NB4 (cell line): Measurements from ENCODE around the gene CDC42EP2.

Experiments
- DNase-seq: peaks from one replicate; pipeline ENCODE4 v3.0.0; 2010; ENCODE audit warnings: low read depth
- H3K4me3 ChIP-seq: one replicate; pipeline ENCODE4 v1.5.1; 2011; ENCODE audit warnings: mild to moderate bottlenecking, low read depth, low read length, moderate library complexity
- MYC ChIP-seq: IDR thresholded peaks from 2 replicates; pipeline ENCODE4 v1.6.1; 2011; ENCODE audit warnings: low read depth, low read length
- POLR2A ChIP-seq: IDR thresholded peaks from 2 replicates; pipeline ENCODE4 v1.6.1; 2011; ENCODE audit warnings: mild to moderate bottlenecking; ENCODE audit not compliant: insufficient read length; ENCODE audit errors: extremely low read depth
- TF ChIP-seq, protein P1 (sequence below): IDR thresholded peaks from 2 replicates; pipeline ENCODE4 v1.6.1; 2011; ENCODE audit warnings: low read depth, low read length
- TF ChIP-seq, protein P2 (sequence below): IDR thresholded peaks from one replicate; pipeline ENCODE4 v1.5.1; 2012; ENCODE audit warnings: low read depth, low read length

The CDC42EP2 gene

DNA sequence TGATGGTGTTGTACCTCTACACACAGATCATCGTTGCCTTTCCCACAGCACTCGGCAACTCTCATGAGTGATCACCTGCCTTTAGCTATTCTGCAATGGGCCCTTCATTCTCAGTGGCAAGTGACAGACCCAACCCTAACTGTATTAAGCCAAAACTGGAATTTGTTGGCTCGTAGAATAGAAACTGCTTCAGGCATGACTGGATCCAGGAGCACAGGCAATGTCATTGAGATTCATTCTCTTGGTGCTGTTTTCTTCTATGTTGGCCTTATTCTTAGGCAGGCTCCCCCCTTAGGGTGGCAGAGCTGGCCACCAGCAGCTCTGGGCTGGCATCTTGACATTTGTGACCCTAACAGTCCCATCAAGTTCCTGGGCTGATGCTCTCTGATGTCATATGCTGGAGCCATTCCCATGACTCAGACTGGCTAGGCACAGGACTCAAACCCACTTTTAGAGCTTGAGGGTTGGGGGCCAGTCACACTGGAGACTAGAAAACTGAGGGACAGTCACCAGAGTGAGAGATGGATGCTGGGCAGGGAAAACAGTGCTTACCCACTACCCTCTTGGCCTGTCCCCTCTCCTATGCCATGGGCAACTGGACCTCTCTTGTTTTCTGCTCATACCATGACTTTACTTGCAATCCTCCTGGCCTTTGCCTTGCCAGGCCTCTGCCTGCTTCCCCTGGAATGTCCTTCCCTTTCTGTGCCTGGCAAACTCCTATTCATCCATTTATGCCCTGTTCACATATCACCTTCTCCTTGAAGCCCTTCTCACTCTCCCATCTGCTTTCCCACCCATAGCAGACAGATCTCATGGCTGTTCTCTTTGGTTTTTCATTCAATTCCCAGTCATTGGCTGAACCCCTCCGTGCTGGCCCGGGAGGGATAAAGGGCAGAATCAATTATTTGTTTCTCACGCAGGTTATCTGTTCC is 7.1 kb upstream of the CDC42EP2 start:
- no peak for DNase-seq
- no peak overlapping the region for H3K4me3 ChIP-seq
- TF ChIP-seq MYC, result no peak
- TF ChIP-seq, protein P1, sequence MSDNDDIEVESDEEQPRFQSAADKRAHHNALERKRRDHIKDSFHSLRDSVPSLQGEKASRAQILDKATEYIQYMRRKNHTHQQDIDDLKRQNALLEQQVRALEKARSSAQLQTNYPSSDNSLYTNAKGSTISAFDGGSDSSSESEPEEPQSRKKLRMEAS, result no peak
- TF ChIP-seq POLR2A, result no peak
- TF ChIP-seq, protein P2, sequence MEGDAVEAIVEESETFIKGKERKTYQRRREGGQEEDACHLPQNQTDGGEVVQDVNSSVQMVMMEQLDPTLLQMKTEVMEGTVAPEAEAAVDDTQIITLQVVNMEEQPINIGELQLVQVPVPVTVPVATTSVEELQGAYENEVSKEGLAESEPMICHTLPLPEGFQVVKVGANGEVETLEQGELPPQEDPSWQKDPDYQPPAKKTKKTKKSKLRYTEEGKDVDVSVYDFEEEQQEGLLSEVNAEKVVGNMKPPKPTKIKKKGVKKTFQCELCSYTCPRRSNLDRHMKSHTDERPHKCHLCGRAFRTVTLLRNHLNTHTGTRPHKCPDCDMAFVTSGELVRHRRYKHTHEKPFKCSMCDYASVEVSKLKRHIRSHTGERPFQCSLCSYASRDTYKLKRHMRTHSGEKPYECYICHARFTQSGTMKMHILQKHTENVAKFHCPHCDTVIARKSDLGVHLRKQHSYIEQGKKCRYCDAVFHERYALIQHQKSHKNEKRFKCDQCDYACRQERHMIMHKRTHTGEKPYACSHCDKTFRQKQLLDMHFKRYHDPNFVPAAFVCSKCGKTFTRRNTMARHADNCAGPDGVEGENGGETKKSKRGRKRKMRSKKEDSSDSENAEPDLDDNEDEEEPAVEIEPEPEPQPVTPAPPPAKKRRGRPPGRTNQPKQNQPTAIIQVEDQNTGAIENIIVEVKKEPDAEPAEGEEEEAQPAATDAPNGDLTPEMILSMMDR, result no peak

DNA sequence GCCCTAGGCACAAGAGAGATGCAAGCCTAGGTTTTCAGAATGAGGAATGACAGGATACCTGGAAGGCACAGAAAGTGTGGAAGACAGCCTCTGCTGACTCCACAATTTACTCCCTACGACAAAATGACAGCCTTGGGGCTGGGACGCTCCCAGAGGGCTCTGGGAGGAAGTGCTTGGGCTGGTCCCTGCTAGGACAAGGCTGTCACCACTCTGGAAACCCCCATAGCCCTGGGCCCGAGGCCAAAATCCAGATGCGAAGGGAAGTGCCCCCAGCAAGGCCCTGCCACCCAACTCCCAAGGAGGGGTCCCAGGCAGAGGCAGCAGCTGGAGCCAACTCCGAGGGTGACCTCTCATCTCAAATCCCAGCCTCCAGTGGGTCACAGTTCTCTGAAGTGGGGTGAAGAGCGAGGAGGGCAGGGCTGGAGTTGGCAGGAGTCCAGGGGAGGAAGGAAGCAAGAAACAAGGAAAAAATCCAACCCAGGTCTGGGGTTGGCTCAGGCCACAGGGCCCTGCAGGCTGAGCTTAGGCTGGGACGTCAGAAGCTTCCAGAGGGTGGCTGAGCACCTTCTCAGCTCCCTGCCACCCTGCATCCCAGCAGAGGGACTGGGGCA is 6.3 kb upstream of the CDC42EP2 start:
- H3K4me3 ChIP-seq, result no peak overlapping the region
- TF ChIP-seq, protein P1, result no peak
- TF ChIP-seq, protein P2, result no peak
- no peak for TF ChIP-seq POLR2A
- TF ChIP-seq MYC, result no peak
- no peak for DNase-seq

DNA sequence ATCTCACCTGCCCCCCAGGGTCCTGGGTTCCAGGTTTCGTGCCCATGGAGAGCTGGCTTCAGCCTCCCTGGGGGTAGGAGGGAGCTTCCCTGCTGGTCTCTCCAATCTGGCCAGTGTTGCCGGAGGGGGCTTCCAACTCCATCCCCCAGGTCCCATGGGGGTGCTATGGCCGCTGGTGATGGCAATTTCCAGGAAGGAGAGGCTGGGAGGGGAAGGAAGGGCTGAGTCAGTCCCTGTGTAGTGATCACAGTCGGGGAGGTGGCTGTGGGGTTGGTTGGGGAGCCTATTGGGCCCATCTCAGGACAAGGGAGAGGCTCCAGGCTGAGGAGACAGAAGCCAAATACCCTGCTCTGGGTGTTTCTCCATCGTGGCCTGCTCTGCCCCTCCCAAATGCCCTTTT is 5.7 kb upstream of the CDC42EP2 start:
- TF ChIP-seq, protein P2, result no peak
- no peak for TF ChIP-seq MYC
- no peak for DNase-seq
- no peak overlapping the region for H3K4me3 ChIP-seq

DNA sequence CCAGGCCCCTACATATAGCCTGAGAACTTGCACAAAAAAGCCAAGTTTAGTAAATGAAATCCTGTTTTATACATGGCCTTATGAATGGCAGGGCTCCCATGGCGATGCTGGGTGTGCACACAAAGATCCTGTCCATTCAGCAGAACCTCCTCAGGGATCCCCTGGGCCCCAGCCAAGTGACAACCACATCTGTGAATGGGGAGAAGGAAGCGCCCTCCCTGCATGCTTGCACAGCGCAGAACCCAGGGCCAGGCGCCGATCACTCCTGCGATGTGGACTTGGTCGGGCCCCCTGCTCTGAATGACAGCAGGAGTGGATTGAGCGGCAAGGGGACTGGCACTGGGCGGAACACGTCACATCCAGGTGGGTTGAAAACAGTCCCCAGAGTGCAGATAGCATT is 4.5 kb upstream of the CDC42EP2 start:
- H3K4me3 ChIP-seq, result no peak overlapping the region
- TF ChIP-seq, protein P1, result no peak
- TF ChIP-seq POLR2A (no peak), MYC (no peak)
- TF ChIP-seq, protein P2, result no peak
- no peak for DNase-seq

DNA sequence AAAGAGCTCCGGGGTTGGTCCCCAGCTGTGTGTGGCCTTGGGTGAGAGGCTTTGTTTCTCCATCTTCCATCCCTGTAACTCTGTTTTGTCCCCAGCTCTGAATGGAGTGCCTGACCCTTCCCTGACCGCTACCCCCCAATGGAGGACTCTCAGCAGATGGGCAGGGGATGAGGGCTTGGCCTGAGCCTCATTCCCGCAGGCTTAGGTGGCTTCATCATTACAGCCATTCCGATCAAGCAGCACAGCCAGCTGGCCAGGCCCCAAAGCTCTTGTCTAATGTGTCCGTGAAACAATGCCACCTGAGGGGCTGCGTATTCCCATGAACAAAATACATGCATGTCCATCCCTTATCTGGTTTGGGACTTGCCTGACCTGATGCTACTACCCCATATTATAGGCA is 3.9 kb upstream of the CDC42EP2 start:
- no peak overlapping the region for H3K4me3 ChIP-seq
- no peak for TF ChIP-seq MYC
- TF ChIP-seq POLR2A, result no peak
- TF ChIP-seq, protein P2, result no peak
- TF ChIP-seq, protein P1, result no peak
- no peak for DNase-seq
